ENCODE data around the gene ACOX3. TPM values are rescaled to one million over a fixed set of nuclear protein-coding genes. Genes with fewer than 3 reads are reported as not detected.

Gene ACOX3
- polyA plus RNA-seq, 2 donors: 31.8 to 36.1 TPM

DNA sequence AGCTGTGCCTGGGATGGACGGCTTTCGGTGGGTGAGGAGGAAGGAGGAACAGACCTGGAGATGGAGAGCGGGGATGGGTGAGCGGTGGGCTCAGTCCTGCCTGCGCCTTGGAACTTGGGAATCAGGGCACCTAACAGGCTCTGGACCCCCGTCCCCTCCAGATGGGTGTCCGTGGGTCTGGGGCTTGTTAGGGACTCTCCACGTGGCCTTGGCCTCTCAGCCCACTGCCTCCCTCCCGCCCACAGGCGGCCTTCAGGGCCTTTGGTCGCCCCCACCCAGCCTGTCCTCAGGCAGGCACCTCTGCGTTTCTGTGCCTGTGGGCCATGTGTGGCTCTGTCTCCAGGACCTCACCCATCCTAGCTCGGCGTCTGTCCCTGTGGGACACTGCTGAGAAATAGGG is 29.0 kb upstream of the ACOX3 start:
- no peaks in the 10 kb centered on the region for H3K9me3 ChIP-seq (ENCODE audit: control insufficient read depth in 2 of 2, insufficient read depth in 1 of 2, low read depth in 1 of 2, low read length in 1 of 2)
- peaks cover 15 to 52% of the 10 kb centered on the region in 2 donors for H3K36me3 ChIP-seq (ENCODE audit: control insufficient read depth in 2 of 2, insufficient read depth in 2 of 2, low read length in 1 of 2)
- peaks cover 2 to 5% of the 10 kb centered on the region in 2 donors for H3K4me1 ChIP-seq (ENCODE audit: control insufficient read depth in 2 of 2, insufficient read depth in 2 of 2, low read length in 1 of 2)
- no peaks in the 10 kb centered on the region for H3K27me3 ChIP-seq (ENCODE audit: control insufficient read depth in 1 of 2, insufficient read depth in 2 of 2, low read length in 2 of 2)
- H3K27ac ChIP-seq (ENCODE audit: low read depth in 2 of 2, low read length in 1 of 2): no peak overlapping the region
- no peak overlapping the region for H3K4me3 ChIP-seq (ENCODE audit: low read depth in 1 of 2, low read length in 2 of 2)
- WGBS, 2 donors: 94 to 96% methylated on average over 14 of the region's 14 CpGs

DNA sequence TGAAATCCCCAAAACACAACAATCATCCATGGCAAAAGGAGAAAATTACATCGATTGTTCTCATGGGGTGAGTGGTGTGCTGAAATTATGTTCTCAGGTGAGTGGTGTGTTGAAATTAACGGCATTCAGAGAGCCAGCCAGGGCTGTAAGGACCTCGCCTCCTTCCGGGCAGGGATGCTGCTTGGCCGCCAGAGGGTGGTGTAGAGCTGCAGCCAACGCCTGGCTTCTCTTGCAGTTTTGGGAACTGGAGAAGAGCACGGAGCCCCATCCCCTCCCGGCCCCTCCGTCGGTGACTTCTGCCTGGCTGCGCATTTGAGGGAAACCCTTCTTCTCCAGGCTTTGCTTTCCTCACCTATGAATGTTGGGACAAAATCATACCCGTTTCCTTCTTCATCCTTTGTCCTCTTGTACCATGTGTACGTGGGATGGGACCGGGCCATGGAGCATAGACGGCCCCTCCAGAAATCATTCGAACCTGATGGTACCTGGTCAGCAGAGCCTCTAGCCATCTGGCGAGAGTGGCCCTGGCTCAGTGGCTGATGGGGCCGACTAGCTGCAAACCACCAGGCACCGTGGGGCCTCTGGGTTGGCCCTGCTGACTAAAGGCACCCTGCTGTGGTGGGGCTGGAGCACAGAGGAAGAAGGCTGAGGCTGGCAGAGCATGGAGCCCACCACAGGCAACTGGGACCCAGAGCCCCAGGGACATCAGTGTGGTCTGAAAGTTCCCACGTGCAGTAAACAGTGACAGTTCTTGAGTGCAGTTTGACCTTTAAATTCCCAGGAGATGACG is 28.4 kb upstream of the ACOX3 start:
- H3K36me3 ChIP-seq (ENCODE audit: control insufficient read depth in 2 of 2, insufficient read depth in 2 of 2, low read length in 1 of 2): peaks cover 16 to 54% of the 10 kb centered on the region in 2 donors
- no peak overlapping the region for H3K27ac ChIP-seq (ENCODE audit: low read depth in 2 of 2, low read length in 1 of 2)
- peaks cover 2 to 5% of the 10 kb centered on the region in 2 donors for H3K4me1 ChIP-seq (ENCODE audit: control insufficient read depth in 2 of 2, insufficient read depth in 2 of 2, low read length in 1 of 2)
- no peaks in the 10 kb centered on the region for H3K27me3 ChIP-seq (ENCODE audit: control insufficient read depth in 1 of 2, insufficient read depth in 2 of 2, low read length in 2 of 2)
- WGBS, 2 donors: 53 to 58% methylated on average over 18 to 21 of the region's 21 CpGs
- no peak overlapping the region for H3K4me3 ChIP-seq (ENCODE audit: low read depth in 1 of 2, low read length in 2 of 2)
- H3K9me3 ChIP-seq (ENCODE audit: control insufficient read depth in 2 of 2, insufficient read depth in 1 of 2, low read depth in 1 of 2, low read length in 1 of 2): no peaks in the 10 kb centered on the region

- WGBS, 2 donors: 96 to 97% methylated on average over 18 of the region's 18 CpGs
- Histone ChIP-seq H3K4me3 (ENCODE audit: low read depth in 1 of 2, low read length in 2 of 2) (no peak overlapping the region), H3K27ac (ENCODE audit: low read depth in 2 of 2, low read length in 1 of 2) (no peak overlapping the region), H3K9me3 (ENCODE audit: control insufficient read depth in 2 of 2, insufficient read depth in 1 of 2, low read depth in 1 of 2, low read length in 1 of 2) (no peaks in the 10 kb centered on the region), H3K36me3 (ENCODE audit: control insufficient read depth in 2 of 2, insufficient read depth in 2 of 2, low read length in 1 of 2) (peaks cover 19 to 51% of the 10 kb centered on the region in 2 donors), H3K27me3 (ENCODE audit: control insufficient read depth in 1 of 2, insufficient read depth in 2 of 2, low read length in 2 of 2) (no peaks in the 10 kb centered on the region), H3K4me1 (ENCODE audit: control insufficient read depth in 2 of 2, insufficient read depth in 2 of 2, low read length in 1 of 2) (peaks cover under 1 to 2% of the 10 kb centered on the region in 2 donors)
These were observed 26.5 kb upstream of the ACOX3 start for GRCh38 chr4:8467016-8467415.

DNA sequence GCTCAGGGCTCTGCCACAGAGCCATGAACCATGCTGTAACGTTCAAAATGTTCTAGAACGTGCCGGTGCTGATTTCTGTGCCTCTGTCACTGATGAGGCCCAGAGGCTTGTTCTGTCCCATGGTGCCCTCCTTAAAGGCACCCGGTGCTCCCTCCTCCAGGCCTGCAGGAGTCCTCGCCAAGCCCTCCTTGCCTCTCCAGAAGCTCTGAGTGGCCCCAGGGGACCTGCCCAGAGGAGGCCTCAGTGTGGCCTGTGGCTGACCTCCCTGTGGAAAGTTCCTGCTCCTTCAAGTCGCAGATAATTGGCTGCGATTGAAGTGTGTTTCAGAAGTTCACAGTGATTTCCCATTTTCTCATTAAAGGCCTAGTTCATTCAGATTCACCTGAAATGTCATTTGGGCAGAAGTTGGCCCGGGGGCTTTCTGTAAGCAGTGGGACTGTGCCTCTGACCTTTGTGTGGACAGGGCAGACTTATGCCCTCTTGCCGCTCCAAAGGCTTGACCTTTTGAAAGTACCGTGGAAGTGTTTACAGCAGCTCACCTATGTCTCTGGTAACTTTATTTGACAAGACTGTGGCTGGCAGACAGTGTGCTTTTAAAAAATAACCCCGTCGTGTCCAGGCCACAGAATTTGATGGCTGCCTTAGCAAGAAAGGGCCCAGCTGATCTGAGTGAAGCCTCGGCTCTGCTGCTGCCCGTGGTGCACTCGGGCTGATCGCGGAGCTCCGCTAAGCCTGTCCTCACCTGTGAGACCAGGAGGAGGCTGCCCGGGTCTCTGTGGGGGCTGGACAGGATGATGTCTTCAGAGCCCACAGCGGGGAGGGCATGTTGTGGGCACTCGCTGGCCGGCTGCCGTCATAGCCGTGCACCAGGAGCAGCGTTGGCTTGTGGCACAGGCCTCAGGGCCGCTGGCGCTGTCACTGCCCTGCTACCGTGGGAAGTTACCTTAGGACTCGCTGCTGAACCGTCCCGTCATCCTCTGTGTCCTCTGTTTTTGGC is 25.4 kb upstream of the ACOX3 start:
- H3K4me1 ChIP-seq (ENCODE audit: control insufficient read depth in 2 of 2, insufficient read depth in 2 of 2, low read length in 1 of 2): peaks cover 0 to 2% of the 10 kb centered on the region in 2 donors
- H3K4me3 ChIP-seq (ENCODE audit: low read depth in 1 of 2, low read length in 2 of 2): no peak overlapping the region
- H3K27me3 ChIP-seq (ENCODE audit: control insufficient read depth in 1 of 2, insufficient read depth in 2 of 2, low read length in 2 of 2): no peaks in the 10 kb centered on the region
- WGBS, 2 donors: 87 to 88% methylated on average over 31 of the region's 31 CpGs
- H3K9me3 ChIP-seq (ENCODE audit: control insufficient read depth in 2 of 2, insufficient read depth in 1 of 2, low read depth in 1 of 2, low read length in 1 of 2): no peaks in the 10 kb centered on the region
- H3K36me3 ChIP-seq (ENCODE audit: control insufficient read depth in 2 of 2, insufficient read depth in 2 of 2, low read length in 1 of 2): peaks cover 19 to 50% of the 10 kb centered on the region in 2 donors
- no peak overlapping the region for H3K27ac ChIP-seq (ENCODE audit: low read depth in 2 of 2, low read length in 1 of 2)

DNA sequence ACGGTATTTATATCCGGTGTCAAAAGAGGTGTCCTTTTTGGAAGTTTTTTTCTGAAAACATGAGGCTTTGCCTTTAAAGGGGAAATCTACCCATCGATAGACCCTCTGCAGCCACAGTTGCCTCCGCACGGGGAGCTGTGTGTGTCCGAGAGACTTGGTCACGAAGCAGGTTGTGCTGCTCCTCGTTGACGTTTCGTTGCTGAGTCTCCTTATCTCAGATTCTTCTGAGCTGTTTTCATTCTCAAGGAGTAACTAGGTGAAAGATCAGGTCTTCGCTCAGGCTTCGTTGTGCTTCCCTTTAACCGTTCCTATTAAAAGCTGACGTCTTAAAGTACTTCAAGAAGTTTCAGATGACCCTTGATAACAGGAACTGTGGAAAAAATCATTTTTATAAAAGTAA is 23.9 kb upstream of the ACOX3 start:
- Histone ChIP-seq H3K4me1 (ENCODE audit: control insufficient read depth in 2 of 2, insufficient read depth in 2 of 2, low read length in 1 of 2) (peaks cover 0 to 2% of the 10 kb centered on the region in 2 donors), H3K27me3 (ENCODE audit: control insufficient read depth in 1 of 2, insufficient read depth in 2 of 2, low read length in 2 of 2) (no peaks in the 10 kb centered on the region), H3K36me3 (ENCODE audit: control insufficient read depth in 2 of 2, insufficient read depth in 2 of 2, low read length in 1 of 2) (peaks cover 19 to 47% of the 10 kb centered on the region in 2 donors), H3K9me3 (ENCODE audit: control insufficient read depth in 2 of 2, insufficient read depth in 1 of 2, low read depth in 1 of 2, low read length in 1 of 2) (no peaks in the 10 kb centered on the region), H3K27ac (ENCODE audit: low read depth in 2 of 2, low read length in 1 of 2) (no peak overlapping the region), H3K4me3 (ENCODE audit: low read depth in 1 of 2, low read length in 2 of 2) (no peak overlapping the region)
- 90 to 93% methylated on average over 14 of the region's 14 CpGs for WGBS, 2 donors

DNA sequence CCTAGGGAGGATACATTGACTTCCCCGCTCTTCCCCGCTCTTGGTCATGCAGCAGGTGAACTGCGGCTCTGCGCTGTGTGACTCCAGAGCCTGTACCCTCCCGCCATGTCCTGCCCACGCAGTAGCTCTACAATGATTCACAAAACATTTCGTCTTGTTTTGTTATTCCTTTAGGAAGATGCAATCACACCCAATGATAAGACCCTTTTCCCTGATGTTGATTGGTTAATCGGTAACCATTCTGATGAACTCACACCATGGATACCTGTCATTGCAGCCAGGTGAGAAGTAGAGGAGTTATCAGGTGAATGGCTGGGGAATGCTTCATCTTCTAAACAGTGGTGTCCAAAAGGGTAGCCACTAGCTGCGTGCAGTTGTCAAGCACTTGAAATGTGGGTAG is 23.3 kb upstream of the ACOX3 start:
- Histone ChIP-seq H3K9me3 (ENCODE audit: control insufficient read depth in 2 of 2, insufficient read depth in 1 of 2, low read depth in 1 of 2, low read length in 1 of 2) (no peaks in the 10 kb centered on the region), H3K4me1 (ENCODE audit: control insufficient read depth in 2 of 2, insufficient read depth in 2 of 2, low read length in 1 of 2) (peaks cover 0 to 2% of the 10 kb centered on the region in 2 donors), H3K27ac (ENCODE audit: low read depth in 2 of 2, low read length in 1 of 2) (no peak overlapping the region), H3K4me3 (ENCODE audit: low read depth in 1 of 2, low read length in 2 of 2) (no peak overlapping the region), H3K27me3 (ENCODE audit: control insufficient read depth in 1 of 2, insufficient read depth in 2 of 2, low read length in 2 of 2) (no peaks in the 10 kb centered on the region), H3K36me3 (ENCODE audit: control insufficient read depth in 2 of 2, insufficient read depth in 2 of 2, low read length in 1 of 2) (peaks cover 19 to 43% of the 10 kb centered on the region in 2 donors)
- 90 to 94% methylated on average over 9 of the region's 9 CpGs for WGBS, 2 donors

DNA sequence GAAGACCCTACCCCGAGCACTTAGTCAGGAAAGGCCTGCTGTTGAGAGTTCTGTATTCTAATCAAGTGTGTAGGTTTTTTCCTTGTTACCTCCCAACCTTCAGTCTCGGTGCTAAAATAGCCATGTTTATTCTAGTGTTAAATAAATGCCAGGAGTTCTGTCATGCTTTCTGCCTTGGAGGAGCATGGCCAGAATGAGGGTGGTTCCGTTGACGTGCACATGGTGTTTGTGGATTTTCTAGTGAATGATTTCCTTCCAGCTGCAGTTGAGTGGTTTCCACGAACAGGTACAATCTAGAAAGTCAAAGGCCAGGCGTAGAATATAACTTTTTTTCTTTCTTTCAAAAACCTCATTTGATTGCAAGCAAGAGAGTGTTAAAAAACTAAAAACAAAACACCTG is 21.1 kb upstream of the ACOX3 start:
- no peaks in the 10 kb centered on the region for H3K27me3 ChIP-seq (ENCODE audit: control insufficient read depth in 1 of 2, insufficient read depth in 2 of 2, low read length in 2 of 2)
- H3K4me1 ChIP-seq (ENCODE audit: control insufficient read depth in 2 of 2, insufficient read depth in 2 of 2, low read length in 1 of 2): peaks cover 0 to 2% of the 10 kb centered on the region in 2 donors
- H3K4me3 ChIP-seq (ENCODE audit: low read depth in 1 of 2, low read length in 2 of 2): no peak overlapping the region
- no peak overlapping the region for H3K27ac ChIP-seq (ENCODE audit: low read depth in 2 of 2, low read length in 1 of 2)
- peaks cover 19 to 36% of the 10 kb centered on the region in 2 donors for H3K36me3 ChIP-seq (ENCODE audit: control insufficient read depth in 2 of 2, insufficient read depth in 2 of 2, low read length in 1 of 2)
- 90% methylated on average over 6 of the region's 6 CpGs for WGBS, 2 donors
- H3K9me3 ChIP-seq (ENCODE audit: control insufficient read depth in 2 of 2, insufficient read depth in 1 of 2, low read depth in 1 of 2, low read length in 1 of 2): no peaks in the 10 kb centered on the region

- H3K36me3 ChIP-seq (ENCODE audit: control insufficient read depth in 2 of 2, insufficient read depth in 2 of 2, low read length in 1 of 2): peaks cover 14 to 33% of the 10 kb centered on the region in 2 donors
- no peak overlapping the region for H3K4me3 ChIP-seq (ENCODE audit: low read depth in 1 of 2, low read length in 2 of 2)
- no peaks in the 10 kb centered on the region for H3K27me3 ChIP-seq (ENCODE audit: control insufficient read depth in 1 of 2, insufficient read depth in 2 of 2, low read length in 2 of 2)
- peaks cover 0 to under 1% of the 10 kb centered on the region in 2 donors for H3K4me1 ChIP-seq (ENCODE audit: control insufficient read depth in 2 of 2, insufficient read depth in 2 of 2, low read length in 1 of 2)
- H3K9me3 ChIP-seq (ENCODE audit: control insufficient read depth in 2 of 2, insufficient read depth in 1 of 2, low read depth in 1 of 2, low read length in 1 of 2): no peaks in the 10 kb centered on the region
- WGBS, 2 donors: 96 to 98% methylated on average over 6 of the region's 6 CpGs
- H3K27ac ChIP-seq (ENCODE audit: low read depth in 2 of 2, low read length in 1 of 2): no peak overlapping the region
These were observed 20.6 kb upstream of the ACOX3 start for GRCh38 chr4:8461086-8461485.

- H3K4me1 ChIP-seq (ENCODE audit: control insufficient read depth in 2 of 2, insufficient read depth in 2 of 2, low read length in 1 of 2): no peaks in the 10 kb centered on the region
These were observed 19.4 kb upstream of the ACOX3 start for GRCh38 chr4:8459867-8460445.

More at GRCh38 chr4:8459867-8460445, 19.4 kb upstream of the ACOX3 start:
- peaks cover 7 to 30% of the 10 kb centered on the region in 2 donors for H3K36me3 ChIP-seq (ENCODE audit: control insufficient read depth in 2 of 2, insufficient read depth in 2 of 2, low read length in 1 of 2)
- H3K9me3 ChIP-seq (ENCODE audit: control insufficient read depth in 2 of 2, insufficient read depth in 1 of 2, low read depth in 1 of 2, low read length in 1 of 2): no peaks in the 10 kb centered on the region
- 86 to 87% methylated on average over 8 of the region's 8 CpGs for WGBS, 2 donors
- no peaks in the 10 kb centered on the region for H3K27me3 ChIP-seq (ENCODE audit: control insufficient read depth in 1 of 2, insufficient read depth in 2 of 2, low read length in 2 of 2)
- H3K4me3 ChIP-seq (ENCODE audit: low read depth in 1 of 2, low read length in 2 of 2): no peak overlapping the region
- no peak overlapping the region for H3K27ac ChIP-seq (ENCODE audit: low read depth in 2 of 2, low read length in 1 of 2)
